Testis (tissue), 3 donors: ENCODE data around the gene CDH23. TPM values are rescaled to one million over a fixed set of nuclear protein-coding genes. Genes with fewer than 3 reads are reported as not detected.

Experiments
- DNase-seq: peaks from one replicate; pipeline ENCODE4 v3.0.0-alpha.2; 2019
- H3K27ac ChIP-seq, 2 donors: fragments of 200-600 bp; sonication (generic); one replicate each; pipeline ENCODE4 v1.5.1; 2019
- H3K27me3 ChIP-seq: fragments of 200-600 bp; sonication (generic); one replicate; pipeline ENCODE4 v1.5.1; 2019
- H3K36me3 ChIP-seq: fragments of 200-600 bp; sonication (generic); one replicate; pipeline ENCODE4 v1.5.1; 2017; ENCODE audit warnings: low read depth; ENCODE audit errors: missing control alignments
- H3K4me1 ChIP-seq: fragments of 200-600 bp; sonication (generic); one replicate; pipeline ENCODE4 v1.5.1; 2019
- H3K4me3 ChIP-seq, 2 donors: fragments of 200-600 bp; sonication (generic); one replicate each; pipeline ENCODE4 v1.5.1; 2017 to 2019
- H3K9me3 ChIP-seq: fragments of 200-600 bp; sonication (generic); one replicate; pipeline ENCODE4 v1.5.1; 2017
- CTCF ChIP-seq, 3 experiments: fragments of 450-650 bp in 2 of 3; fragments of 200-600 bp in 1 of 3; sonication (generic) in 1 of 3; IDR thresholded peaks; one replicate each; pipeline ENCODE4 v1.5.1; 2016 to 2019; ENCODE audit warnings: antibody characterized with exemption in 3 of 3, mild to moderate bottlenecking in 2 of 3, moderate library complexity in 1 of 3
- POLR2A ChIP-seq: fragments of 450-650 bp; IDR thresholded peaks from one replicate; pipeline ENCODE4 v1.6.1; 2017; ENCODE audit warnings: antibody characterized with exemption, mild to moderate bottlenecking, moderate library complexity
- WGBS, 2 donors: methylation state at CpG; one replicate each; pipeline ENCODE4 v1.1.5; 2018; 5-methylcytosine and 5-hydroxymethylcytosine counted together
- intact Hi-C: fragments of 100-400 bp; cut with DNase I; formaldehyde crosslinking; loops from one replicate; pipeline ENCODE4 v1.15.1; 2023; ENCODE audit warnings: low total_unique reads
- polyA plus RNA-seq: library from polyadenylated mRNA; stranded (reverse); fragments of 350-450 nt; fragmentation: Illumina TruSeq; extraction: RNeasy Lipid Tissue Mini Kit (QIAGEN cat#74804); gene quantifications from one replicate; pipeline ENCODE4 v1.2.3, GENCODE V29; 2014; ENCODE audit warnings: low read depth, low replicate concordance; ENCODE audit not compliant: insufficient read depth
- total RNA-seq, 2 donors: library from RNA; depleted of rRNA; stranded (reverse); fragments of >200 nt; gene quantifications; one replicate each; pipeline ENCODE4 v1.2.3, GENCODE V29; 2016

Gene CDH23
- total and polyA plus RNA-seq, 3 donors from 2014 or later, result 29.8 to 125 (median 81.7) TPM

GRCh38 chr10:71771821-71772617 lies 375.3 kb downstream of the CDH23 start:
- no peaks in the 10 kb centered on the region for H3K9me3 ChIP-seq
- intact Hi-C loops, result loop anchor here (10.0 kb wide), 1 partner anchor 57 kb away; the partner anchor contains the start of gene C10orf105
- H3K27me3 ChIP-seq, result no peaks in the 10 kb centered on the region
- H3K27ac ChIP-seq, result peak overlapping the region; percentile 79 to 82
- H3K4me1 ChIP-seq, result peaks cover 48% of the 10 kb centered on the region
- TF ChIP-seq CTCF (IDR thresholded peaks at IDR 0.05) (no peak), POLR2A (no peak)
- peak; percentile 50 for DNase-seq
- WGBS, 2 donors, result 32 to 40% methylated on average over 2 of the region's 2 CpGs
- peak overlapping the region; percentile 54 to 63 for H3K4me3 ChIP-seq
- no peaks in the 10 kb centered on the region for H3K36me3 ChIP-seq

GRCh38 chr10:71772832-71773220 lies 376.1 kb downstream of the CDH23 start:
- 60% methylated on average over 4 of the region's 4 CpGs; no CpG with 5 or more reads in 1 of the 2 donors for WGBS, 2 donors
- intact Hi-C loops, result loop anchor here (10.0 kb wide), 1 partner anchor 58 kb away; the partner anchor contains the start of gene C10orf105
- peak overlapping the region; percentile 79 to 82 for H3K27ac ChIP-seq
- H3K9me3 ChIP-seq, result no peaks in the 10 kb centered on the region
- TF ChIP-seq POLR2A, result no peak
- no peak for TF ChIP-seq CTCF (IDR thresholded peaks at IDR 0.05)
- peaks cover 40% of the 10 kb centered on the region for H3K4me1 ChIP-seq
- no peaks in the 10 kb centered on the region for H3K36me3 ChIP-seq
- no peaks in the 10 kb centered on the region for H3K27me3 ChIP-seq
- DNase-seq, result no peak
- peak overlapping the region; percentile 54 to 63 for H3K4me3 ChIP-seq

- H3K4me3 ChIP-seq, result peak within 1 kb of the TSS; percentile 54 to 63
- peak within 1 kb of the TSS; percentile 79 to 82 for H3K27ac ChIP-seq
- H3K4me1 ChIP-seq, result peaks cover 36% of the 10 kb centered on the region
- no peaks in the 10 kb centered on the region for H3K36me3 ChIP-seq
- 1 to 14% methylated on average over 3 to 45 of the region's 55 CpGs for WGBS, 2 donors
- no peaks in the 10 kb centered on the region for H3K27me3 ChIP-seq
- H3K9me3 ChIP-seq, result no peaks in the 10 kb centered on the region
- intact Hi-C loops, result loop anchor here (10.0 kb wide), 1 partner anchor 59 kb away; the partner anchor contains the start of gene C10orf105
- no peak for TF ChIP-seq POLR2A
- peak; percentile 71 to 87 (median 77) for TF ChIP-seq CTCF (IDR thresholded peaks at IDR 0.05)
- peak; percentile 88 for DNase-seq
Measured at GRCh38 chr10:71773221-71773971, 376.7 kb downstream of the CDH23 start, which contains the start of gene VSIR. Gene VSIR (minus strand): TSS chr10:71773520. CDS start chr10:71773439, 81 bp downstream.

- no peaks in the 10 kb centered on the region for H3K9me3 ChIP-seq
- peaks cover 21% of the 10 kb centered on the region for H3K4me1 ChIP-seq
- WGBS, 2 donors, result 56 to 65% methylated on average over 3 of the region's 3 CpGs
- no peak overlapping the region for H3K4me3 ChIP-seq
- no peaks in the 10 kb centered on the region for H3K36me3 ChIP-seq
- H3K27me3 ChIP-seq, result no peaks in the 10 kb centered on the region
- intact Hi-C loops, result loop anchor here (10.0 kb wide), 1 partner anchor 60 kb away; the partner anchor contains the start of gene C10orf105
- TF ChIP-seq CTCF (IDR thresholded peaks at IDR 0.05) (no peak), POLR2A (no peak)
- no peak for DNase-seq
- no peak overlapping the region for H3K27ac ChIP-seq
Measured at GRCh38 chr10:71774916-71775702, 378.4 kb downstream of the CDH23 start.
